ES-I3 (cell line): ENCODE results near the gene HCN2.

ENCODE experiments used
- H3K36me3 ChIP-seq: 2 replicates; pipeline ENCODE4 v1.6.1; 2013; ENCODE audit warnings: mild to moderate bottlenecking, low read length, control low read depth, moderate library complexity; ENCODE audit not compliant: insufficient read depth
- H3K4me1 ChIP-seq: 2 replicates; pipeline ENCODE4 v1.6.1; 2013; ENCODE audit warnings: mild to moderate bottlenecking, control low read depth, low read length; ENCODE audit not compliant: insufficient read depth
- H3K9ac ChIP-seq: 2 replicates; pipeline ENCODE4 v1.6.1; 2013; ENCODE audit warnings: low read depth, mild to moderate bottlenecking, low read length, moderate library complexity
- H3K9me3 ChIP-seq: 2 replicates; pipeline ENCODE4 v1.6.1; 2013; ENCODE audit warnings: mild to moderate bottlenecking, low read length, moderate library complexity; ENCODE audit not compliant: control insufficient read depth, insufficient read depth

Gene HCN2

GRCh38 chr19:589693-590395, at the start of gene HCN2:
HCN2 (plus strand) TSS chr19:589881; CDS start chr19:589946, 65 bp downstream.
- Histone ChIP-seq H3K9me3 (no peaks in the 10 kb centered on the region), H3K4me1 (peaks cover 3% of the 10 kb centered on the region; the same call in 1 of the 2 replicates), H3K9ac (peak within 1 kb of the TSS; percentile 58; the same call in 1 of the 2 replicates), H3K36me3 (no peaks in the 10 kb centered on the region)

GRCh38 chr19:540867-541637, 48.6 kb upstream of the HCN2 start:
- no peak overlapping the region for H3K9ac ChIP-seq
- H3K9me3 ChIP-seq: no peaks in the 10 kb centered on the region
- H3K36me3 ChIP-seq: peaks cover 7% of the 10 kb centered on the region; the same call in 1 of the 2 replicates
- no peaks in the 10 kb centered on the region for H3K4me1 ChIP-seq

GRCh38 chr19:541699-542098, 48.0 kb upstream of the HCN2 start:
- Histone ChIP-seq H3K36me3 (peaks cover 4% of the 10 kb centered on the region; the same call in 1 of the 2 replicates), H3K9ac (no peak overlapping the region), H3K4me1 (no peaks in the 10 kb centered on the region), H3K9me3 (no peaks in the 10 kb centered on the region)

- Histone ChIP-seq H3K9ac (no peak overlapping the region), H3K9me3 (no peaks in the 10 kb centered on the region), H3K4me1 (no peaks in the 10 kb centered on the region), H3K36me3 (no peaks in the 10 kb centered on the region)
Observed at GRCh38 chr19:542173-542866, 47.4 kb upstream of the HCN2 start.

GRCh38 chr19:543910-544608, 45.6 kb upstream of the HCN2 start, which contains the start of gene GZMM:
GZMM (plus strand) TSS chr19:544053; CDS start chr19:544072, 19 bp downstream.
- no peaks in the 10 kb centered on the region for H3K9me3 ChIP-seq
- no peaks in the 10 kb centered on the region for H3K36me3 ChIP-seq
- H3K9ac ChIP-seq: no peak within 1 kb of the TSS
- H3K4me1 ChIP-seq: no peaks in the 10 kb centered on the region

GRCh38 chr19:547117-547516, 42.6 kb upstream of the HCN2 start:
- no peaks in the 10 kb centered on the region for H3K36me3 ChIP-seq
- H3K9me3 ChIP-seq: no peaks in the 10 kb centered on the region
- no peaks in the 10 kb centered on the region for H3K4me1 ChIP-seq
- H3K9ac ChIP-seq: no peak overlapping the region

DNA sequence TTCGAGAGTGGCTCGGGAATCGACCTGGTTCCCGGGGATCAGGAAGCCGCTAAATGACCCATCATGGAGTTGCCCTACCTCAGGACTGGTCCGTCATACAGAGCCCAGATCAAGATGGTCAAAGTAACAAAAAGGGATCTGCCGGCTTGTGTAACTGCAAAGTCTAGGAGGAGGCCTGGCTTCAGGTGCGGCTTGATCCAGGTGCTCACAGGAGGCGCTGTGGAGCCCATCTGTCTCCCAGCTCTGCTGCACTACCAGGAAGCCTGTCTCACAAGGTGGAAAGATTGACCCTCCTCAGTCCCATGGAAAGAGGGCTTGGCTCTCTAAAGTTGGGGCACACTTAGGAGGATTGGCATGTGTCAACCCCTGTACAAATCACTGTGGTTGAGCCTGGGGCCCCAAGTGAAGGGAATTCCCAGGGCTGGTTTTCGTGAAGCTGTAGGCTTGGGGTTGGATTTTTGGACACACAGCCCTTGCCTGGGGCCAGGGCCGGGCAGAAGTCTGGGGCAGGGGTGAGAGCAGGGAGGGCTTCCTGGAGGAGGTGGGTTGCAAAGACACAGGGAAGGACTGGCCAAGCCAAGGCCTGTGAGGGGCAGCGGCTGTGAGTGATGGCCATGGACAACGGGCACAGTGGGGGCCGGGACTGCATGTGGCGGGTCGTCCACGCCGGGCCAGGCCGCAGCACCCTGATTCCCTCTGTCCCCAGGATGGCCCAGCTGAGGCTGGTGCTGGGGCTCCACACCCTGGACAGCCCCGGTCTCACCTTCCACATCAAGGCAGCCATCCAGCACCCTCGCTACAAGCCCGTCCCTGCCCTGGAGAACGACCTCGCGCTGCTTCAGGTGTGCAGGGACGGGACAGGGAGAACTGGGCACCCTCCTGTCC, 41.6 kb upstream of the HCN2 start:
- H3K9ac ChIP-seq: no peak overlapping the region
- H3K9me3 ChIP-seq: no peaks in the 10 kb centered on the region
- H3K36me3 ChIP-seq: no peaks in the 10 kb centered on the region
- H3K4me1 ChIP-seq: no peaks in the 10 kb centered on the region

DNA sequence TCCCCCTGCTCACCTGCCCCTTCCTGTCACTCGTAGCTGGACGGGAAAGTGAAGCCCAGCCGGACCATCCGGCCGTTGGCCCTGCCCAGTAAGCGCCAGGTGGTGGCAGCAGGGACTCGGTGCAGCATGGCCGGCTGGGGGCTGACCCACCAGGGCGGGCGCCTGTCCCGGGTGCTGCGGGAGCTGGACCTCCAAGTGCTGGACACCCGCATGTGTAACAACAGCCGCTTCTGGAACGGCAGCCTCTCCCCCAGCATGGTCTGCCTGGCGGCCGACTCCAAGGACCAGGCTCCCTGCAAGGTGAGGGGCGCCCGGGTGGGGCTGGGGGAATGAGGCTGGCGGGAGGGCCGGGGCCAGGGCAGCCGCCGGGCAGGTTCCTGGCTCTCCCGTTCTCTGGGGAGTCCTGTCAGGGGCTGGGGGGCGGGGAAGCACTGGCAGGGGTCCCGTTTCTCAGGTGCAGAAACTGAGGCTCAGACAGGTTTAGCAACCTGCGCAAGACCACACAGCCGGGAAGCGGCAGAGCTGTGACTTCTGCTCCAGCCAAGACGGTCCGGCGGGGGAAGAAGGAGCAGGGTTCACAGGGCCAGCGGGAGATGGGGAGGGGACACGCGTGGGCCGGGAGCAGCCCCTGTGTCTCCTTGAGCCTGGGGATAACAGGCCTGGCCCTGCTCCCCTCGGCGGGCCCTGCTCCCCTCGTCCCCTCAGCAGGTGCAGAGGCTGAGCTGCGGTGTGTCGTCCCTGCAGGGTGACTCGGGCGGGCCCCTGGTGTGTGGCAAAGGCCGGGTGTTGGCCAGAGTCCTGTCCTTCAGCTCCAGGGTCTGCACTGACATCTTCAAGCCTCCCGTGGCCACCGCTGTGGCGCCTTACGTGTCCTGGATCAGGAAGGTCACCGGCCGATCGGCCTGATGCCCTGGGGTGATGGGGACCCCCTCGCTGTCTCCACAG, 40.5 kb upstream of the HCN2 start:
- H3K9me3 ChIP-seq: no peaks in the 10 kb centered on the region
- no peaks in the 10 kb centered on the region for H3K36me3 ChIP-seq
- no peak overlapping the region for H3K9ac ChIP-seq
- H3K4me1 ChIP-seq: no peaks in the 10 kb centered on the region

DNA sequence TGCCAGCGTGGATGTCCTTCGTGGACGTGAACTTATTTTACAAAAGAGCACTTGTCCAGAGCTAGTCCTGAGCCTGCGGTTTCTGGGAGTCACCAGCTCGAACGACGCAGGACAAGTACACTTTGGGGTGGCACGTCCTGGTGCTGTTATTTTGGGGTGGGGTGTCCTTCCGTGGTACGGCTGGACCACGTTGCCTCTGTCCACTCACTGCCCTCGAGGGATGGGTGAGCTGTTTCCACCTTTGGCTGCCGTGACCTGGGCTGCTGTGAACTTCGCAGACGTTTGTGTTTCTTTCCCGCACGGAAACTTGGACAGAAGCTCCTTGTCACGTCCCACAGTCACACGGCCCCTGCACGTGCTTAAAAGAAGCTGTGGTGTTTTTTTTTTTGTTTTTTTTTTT, 34.9 kb upstream of the HCN2 start:
- Histone ChIP-seq H3K9me3 (no peaks in the 10 kb centered on the region), H3K9ac (no peak overlapping the region), H3K4me1 (no peaks in the 10 kb centered on the region), H3K36me3 (no peaks in the 10 kb centered on the region)

DNA sequence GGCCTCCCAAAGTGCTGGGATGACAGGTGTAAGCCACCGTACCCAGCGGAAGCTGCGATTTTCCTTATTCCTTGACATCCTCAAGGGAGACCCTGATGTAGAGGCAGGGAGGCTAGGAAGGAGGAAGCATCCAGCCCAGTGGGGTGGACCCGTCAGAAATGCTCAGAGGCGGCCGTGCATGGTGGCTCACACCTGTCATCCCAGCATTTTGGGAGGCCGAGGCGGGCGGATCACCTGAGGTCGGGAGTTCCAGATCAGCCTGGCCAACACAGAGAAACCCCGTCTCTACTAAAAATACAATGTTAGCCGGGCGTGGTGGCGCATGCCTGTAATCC, 34.2 kb upstream of the HCN2 start:
- Histone ChIP-seq H3K9ac (no peak overlapping the region), H3K36me3 (no peaks in the 10 kb centered on the region), H3K9me3 (no peaks in the 10 kb centered on the region), H3K4me1 (no peaks in the 10 kb centered on the region)

- H3K9ac ChIP-seq: no peak overlapping the region
Observed at GRCh38 chr19:556611-557382, 32.9 kb upstream of the HCN2 start.

GRCh38 chr19:558770-559439, 30.8 kb upstream of the HCN2 start:
- no peaks in the 10 kb centered on the region for H3K36me3 ChIP-seq
- no peaks in the 10 kb centered on the region for H3K4me1 ChIP-seq
- H3K9me3 ChIP-seq: no peaks in the 10 kb centered on the region
- no peak overlapping the region for H3K9ac ChIP-seq

More at GRCh38 chr19:556611-557382, 32.9 kb upstream of the HCN2 start:
- H3K4me1 ChIP-seq: no peaks in the 10 kb centered on the region
- H3K36me3 ChIP-seq: no peaks in the 10 kb centered on the region
- H3K9me3 ChIP-seq: no peaks in the 10 kb centered on the region
